Neural progenitor cell (in vitro differentiated cells): Measurements from ENCODE around the gene TP73. TPM values are rescaled to one million over a fixed set of nuclear protein-coding genes. Genes with fewer than 3 reads are reported as not detected.

Experiments
- DNase-seq: peaks from one replicate; pipeline ENCODE4 v3.0.0-alpha.2; 2016; ENCODE audit warnings: low spot score
- H2AFZ ChIP-seq: fragments of 200-600 bp; sonication (generic); replicated peaks from 2 replicates; pipeline ENCODE4 v1.6.1; 2016; ENCODE audit warnings: antibody characterized with exemption
- H3F3A ChIP-seq: fragments of 200-600 bp; sonication (generic); 2 replicates; pipeline ENCODE4 v1.6.1; 2016; ENCODE audit warnings: antibody characterized with exemption, low read depth
- H3K27ac ChIP-seq: fragments of 200-600 bp; sonication (generic); 2 replicates; pipeline ENCODE4 v1.5.1; 2016; ENCODE audit warnings: mild to moderate bottlenecking
- H3K27me3 ChIP-seq: fragments of 200-600 bp; sonication (generic); 2 replicates; pipeline ENCODE4 v1.6.1; 2016; ENCODE audit warnings: mild to moderate bottlenecking, moderate library complexity
- H3K36me3 ChIP-seq: fragments of 200-600 bp; sonication (generic); 2 replicates; pipeline ENCODE4 v1.5.1; 2016
- H3K4me1 ChIP-seq: fragments of 200-600 bp; sonication (generic); 2 replicates; pipeline ENCODE4 v1.6.1; 2016; ENCODE audit warnings: mixed run types
- H3K4me2 ChIP-seq: fragments of 200-600 bp; sonication (generic); 2 replicates; pipeline ENCODE4 v1.6.1; 2016
- H3K4me3 ChIP-seq: fragments of 200-600 bp; sonication (generic); 2 replicates; pipeline ENCODE4 v1.5.1; 2016
- H3K79me2 ChIP-seq: fragments of 200-600 bp; sonication (generic); 2 replicates; pipeline ENCODE4 v1.6.1; 2016; ENCODE audit warnings: low read depth
- H3K9ac ChIP-seq: fragments of 200-600 bp; sonication (generic); 2 replicates; pipeline ENCODE4 v1.6.1; 2016
- H3K9me3 ChIP-seq: fragments of 200-600 bp; sonication (generic); 2 replicates; pipeline ENCODE4 v1.5.1; 2016; ENCODE audit warnings: low read depth
- H4K20me1 ChIP-seq: fragments of 200-600 bp; sonication (generic); 2 replicates; pipeline ENCODE4 v1.6.1; 2016; ENCODE audit warnings: low read depth
- H3K27ac Mint-ChIP-seq: 3 replicates; pipeline ENCODE4 v1.8.0; 2021; ENCODE audit warnings: mixed read lengths
- H3K27me3 Mint-ChIP-seq: 2 replicates; pipeline ENCODE4 v1.8.0; 2022; ENCODE audit warnings: low read depth, mild to moderate bottlenecking, inconsistent platforms, moderate library complexity, mixed read lengths; ENCODE audit not compliant: insufficient read depth
- H3K36me3 Mint-ChIP-seq: 3 replicates; pipeline ENCODE4 v1.8.0; 2021; ENCODE audit warnings: mixed read lengths
- H3K4me1 Mint-ChIP-seq: 3 replicates; pipeline ENCODE4 v1.8.0; 2021; ENCODE audit warnings: mixed read lengths
- H3K4me3 Mint-ChIP-seq: 3 replicates; pipeline ENCODE4 v1.8.0; 2021; ENCODE audit warnings: mild to moderate bottlenecking, moderate library complexity, mixed read lengths
- H3K9me3 Mint-ChIP-seq: 3 replicates; pipeline ENCODE4 v1.8.0; 2020; ENCODE audit warnings: mixed read lengths
- EZH2 ChIP-seq: fragments of 200-600 bp; sonication (generic); IDR thresholded peaks from 2 replicates; pipeline ENCODE4 v1.6.1; 2017; ENCODE audit warnings: antibody characterized with exemption, mild to moderate bottlenecking, moderate library complexity
- EZH2phosphoT487 ChIP-seq: fragments of 200-600 bp; sonication (generic); IDR thresholded peaks from 2 replicates; pipeline ENCODE4 v1.6.1; 2017; ENCODE audit warnings: antibody characterized with exemption
- total RNA-seq: library from RNA; depleted of rRNA; stranded (reverse); fragments of >200 nt; gene quantifications from 2 replicates; pipeline ENCODE4 v1.2.3, GENCODE V29; 2015; ENCODE audit warnings: low replicate concordance
- TF ChIP-seq, protein P1 (sequence below): fragments of 200-600 bp; sonication (generic); IDR thresholded peaks from 2 replicates; pipeline ENCODE4 v1.5.1; 2017; ENCODE audit warnings: antibody characterized with exemption, mild to moderate bottlenecking

Gene TP73
- total RNA-seq, 1 donor from 2014 or later: not detected

DNA sequence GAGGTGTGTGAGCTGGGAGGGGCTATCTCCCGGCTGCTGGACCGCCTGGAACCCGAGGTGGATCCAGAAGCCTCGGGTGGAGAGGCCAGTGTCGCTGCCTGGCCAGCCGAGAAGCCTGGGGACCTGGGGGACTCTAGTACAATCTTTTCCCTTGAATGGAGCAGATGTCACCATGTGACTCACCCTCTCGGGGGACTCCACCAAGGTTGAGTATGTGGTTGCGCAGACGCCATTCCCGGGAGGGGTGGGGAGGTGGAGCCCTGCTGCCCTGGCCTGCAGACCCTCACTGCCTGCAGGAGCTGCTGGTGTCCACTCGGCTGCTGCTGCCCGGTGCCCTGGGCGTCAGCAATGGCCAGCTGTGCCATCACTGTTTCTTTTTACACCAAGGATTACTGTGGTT is 40.3 kb downstream of the TP73 start:
- Histone ChIP-seq H3K9me3 (no peaks in the 10 kb centered on the region), H3K27ac (no peak overlapping the region), H3K4me2 (no peak overlapping the region), H4K20me1 (no peaks in the 10 kb centered on the region), H3K9ac (no peak overlapping the region), H3K4me1 (peaks cover 15% of the 10 kb centered on the region), H3K4me3 (no peak overlapping the region), H2AFZ (no peak overlapping the region), H3K36me3 (no peaks in the 10 kb centered on the region), H3F3A (no peaks in the 10 kb centered on the region), H3K27me3 (peaks cover 32% of the 10 kb centered on the region), H3K79me2 (no peaks in the 10 kb centered on the region)
- TF ChIP-seq EZH2phosphoT487 (no peak), EZH2 (no peak)
- TF ChIP-seq, protein P1, sequence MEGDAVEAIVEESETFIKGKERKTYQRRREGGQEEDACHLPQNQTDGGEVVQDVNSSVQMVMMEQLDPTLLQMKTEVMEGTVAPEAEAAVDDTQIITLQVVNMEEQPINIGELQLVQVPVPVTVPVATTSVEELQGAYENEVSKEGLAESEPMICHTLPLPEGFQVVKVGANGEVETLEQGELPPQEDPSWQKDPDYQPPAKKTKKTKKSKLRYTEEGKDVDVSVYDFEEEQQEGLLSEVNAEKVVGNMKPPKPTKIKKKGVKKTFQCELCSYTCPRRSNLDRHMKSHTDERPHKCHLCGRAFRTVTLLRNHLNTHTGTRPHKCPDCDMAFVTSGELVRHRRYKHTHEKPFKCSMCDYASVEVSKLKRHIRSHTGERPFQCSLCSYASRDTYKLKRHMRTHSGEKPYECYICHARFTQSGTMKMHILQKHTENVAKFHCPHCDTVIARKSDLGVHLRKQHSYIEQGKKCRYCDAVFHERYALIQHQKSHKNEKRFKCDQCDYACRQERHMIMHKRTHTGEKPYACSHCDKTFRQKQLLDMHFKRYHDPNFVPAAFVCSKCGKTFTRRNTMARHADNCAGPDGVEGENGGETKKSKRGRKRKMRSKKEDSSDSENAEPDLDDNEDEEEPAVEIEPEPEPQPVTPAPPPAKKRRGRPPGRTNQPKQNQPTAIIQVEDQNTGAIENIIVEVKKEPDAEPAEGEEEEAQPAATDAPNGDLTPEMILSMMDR: no peak
- H3K4me1 Mint-ChIP-seq: peaks cover 17% of the 10 kb centered on the region
- no peaks in the 10 kb centered on the region for H3K36me3 Mint-ChIP-seq
- DNase-seq: no peak
- H3K9me3 Mint-ChIP-seq: no peaks in the 10 kb centered on the region
- H3K4me3 Mint-ChIP-seq: no peak overlapping the region
- H3K27ac Mint-ChIP-seq: no peak overlapping the region
- peaks cover 6% of the 10 kb centered on the region for H3K27me3 Mint-ChIP-seq

DNA sequence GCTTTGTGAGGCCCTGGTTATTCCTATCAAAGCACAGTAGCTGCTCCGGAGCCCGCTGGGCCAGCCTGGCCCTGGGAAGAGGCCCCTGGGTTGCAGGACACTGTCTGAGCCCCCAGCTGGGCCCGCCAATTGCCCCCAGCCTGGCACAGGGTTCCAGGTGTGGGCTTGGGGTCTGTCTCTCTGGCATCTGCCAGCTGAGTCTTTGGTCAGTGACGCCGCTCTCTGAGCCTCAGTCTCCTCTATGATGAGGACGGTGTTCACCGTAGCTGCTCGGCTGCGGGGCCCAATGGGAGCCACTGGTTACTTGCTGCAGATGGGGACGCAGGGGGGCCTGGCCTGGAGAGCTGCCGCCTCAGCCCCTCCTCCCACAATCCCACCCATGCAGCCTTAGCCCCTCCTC is 41.0 kb downstream of the TP73 start:
- no peaks in the 10 kb centered on the region for H3K9me3 ChIP-seq
- no peak overlapping the region for H3K4me3 ChIP-seq
- no peaks in the 10 kb centered on the region for H3K36me3 ChIP-seq
- H2AFZ ChIP-seq: no peak overlapping the region
- no peaks in the 10 kb centered on the region for H3K79me2 ChIP-seq
- Mint-ChIP-seq H3K4me3 (no peak overlapping the region), H3K27me3 (peaks cover 8% of the 10 kb centered on the region), H3K36me3 (no peaks in the 10 kb centered on the region), H3K9me3 (no peaks in the 10 kb centered on the region), H3K4me1 (peaks cover 16% of the 10 kb centered on the region), H3K27ac (no peak overlapping the region)
- H3K4me1 ChIP-seq: peaks cover 12% of the 10 kb centered on the region
- H3K4me2 ChIP-seq: no peak overlapping the region
- no peak for DNase-seq
- H3K27me3 ChIP-seq: peaks cover 25% of the 10 kb centered on the region
- no peak overlapping the region for H3K27ac ChIP-seq
- H3K9ac ChIP-seq: no peak overlapping the region
- TF ChIP-seq EZH2: no peak
- TF ChIP-seq EZH2phosphoT487: no peak
- TF ChIP-seq, protein P1: no peak
- no peaks in the 10 kb centered on the region for H3F3A ChIP-seq
- H4K20me1 ChIP-seq: no peaks in the 10 kb centered on the region

DNA sequence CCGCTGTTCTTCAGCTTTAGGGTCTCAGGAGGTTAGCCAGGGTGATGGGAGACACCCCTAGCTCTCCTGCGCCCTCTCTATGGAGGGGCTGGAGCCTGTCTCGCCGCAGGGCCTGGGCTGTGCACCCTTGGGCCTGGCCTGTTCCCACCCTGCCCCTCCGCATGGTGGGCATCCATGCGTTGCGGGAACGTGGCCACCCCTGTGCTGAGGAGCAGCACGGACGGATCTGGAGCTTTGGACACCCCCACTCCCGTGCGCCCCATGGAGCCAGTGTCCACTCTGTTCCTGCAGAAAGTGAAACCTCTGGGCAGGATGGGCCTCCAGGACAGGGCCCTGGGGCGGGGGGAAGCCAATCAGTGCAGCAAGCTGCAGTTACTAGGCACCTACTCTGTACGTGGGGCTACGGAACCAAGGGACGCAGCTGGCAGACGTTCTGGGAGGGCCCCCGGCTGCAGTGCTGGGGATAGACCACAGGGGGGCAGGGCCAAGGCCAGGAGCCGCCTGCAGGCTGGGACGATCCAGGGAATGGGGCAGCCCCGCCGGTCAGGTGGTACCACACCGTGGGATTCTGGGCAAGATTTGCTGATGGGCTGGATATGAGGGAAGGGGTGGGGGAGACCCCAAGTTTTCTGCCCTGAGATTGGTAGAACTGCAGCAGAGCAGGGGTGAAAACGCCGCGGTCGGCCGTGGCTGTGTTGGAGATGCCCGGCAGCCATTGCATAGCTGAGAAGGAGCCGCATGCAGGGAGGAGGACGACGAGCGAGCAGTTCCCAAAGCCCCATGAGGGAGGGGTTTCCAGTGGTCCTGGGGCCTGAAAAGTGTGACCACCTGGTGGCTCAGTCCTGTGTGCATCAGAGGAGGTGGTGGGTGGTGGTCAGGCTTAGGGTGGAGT is 43.3 kb downstream of the TP73 start:
- H3K4me3 Mint-ChIP-seq: peak overlapping the region; percentile 41
- H3K4me3 ChIP-seq: no peak overlapping the region
- peaks cover 6% of the 10 kb centered on the region for H3K4me1 ChIP-seq
- TF ChIP-seq, protein P1: peak; percentile 76
- TF ChIP-seq EZH2phosphoT487 (no peak), EZH2 (no peak)
- H3K27me3 Mint-ChIP-seq: peaks cover 13% of the 10 kb centered on the region
- no peak overlapping the region for H3K4me2 ChIP-seq
- H3K36me3 ChIP-seq: no peaks in the 10 kb centered on the region
- H3K27ac Mint-ChIP-seq: peak overlapping the region; percentile 82
- peaks cover 13% of the 10 kb centered on the region for H3K27me3 ChIP-seq
- no peaks in the 10 kb centered on the region for H3K79me2 ChIP-seq
- no peaks in the 10 kb centered on the region for H3K36me3 Mint-ChIP-seq
- no peaks in the 10 kb centered on the region for H4K20me1 ChIP-seq
- H3K9me3 ChIP-seq: no peaks in the 10 kb centered on the region
- no peaks in the 10 kb centered on the region for H3F3A ChIP-seq
- H3K27ac ChIP-seq: no peak overlapping the region
- H3K4me1 Mint-ChIP-seq: peaks cover 17% of the 10 kb centered on the region
- no peak overlapping the region for H2AFZ ChIP-seq
- H3K9ac ChIP-seq: no peak overlapping the region
- H3K9me3 Mint-ChIP-seq: no peaks in the 10 kb centered on the region
- DNase-seq: peak; percentile 77
